Fibroblast of skin of abdomen (primary cell): ENCODE results near the gene SRA1.
A peak's percentile ranks its signal among the peaks of the same experiment; 100 is the strongest.

Experiments
- DNase-seq: peaks from one replicate; pipeline ENCODE4 v3.0.0-alpha.2; 2013

Gene SRA1

DNA sequence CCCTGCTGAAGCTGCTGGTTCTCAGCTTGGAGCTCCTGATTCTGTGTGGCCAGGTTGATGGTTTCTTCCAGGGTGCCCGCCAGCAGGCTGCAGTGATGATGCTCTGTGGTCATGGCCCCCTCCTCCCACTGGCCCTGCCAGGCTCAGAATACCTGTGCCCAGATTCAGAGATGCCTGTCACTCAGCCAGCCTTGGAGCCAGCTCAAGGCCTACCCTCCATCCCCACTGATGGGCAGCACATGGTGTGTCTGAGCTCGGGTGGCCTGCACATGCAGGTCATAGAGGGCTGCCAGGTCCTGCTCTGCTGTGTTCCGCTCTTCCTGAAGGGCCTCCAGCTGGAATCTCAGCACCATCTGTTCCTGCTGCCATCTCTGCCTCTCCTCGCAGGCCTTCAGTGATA, 12.8 kb upstream of the SRA1 start:
- no peak for DNase-seq

- DNase-seq = no peak
Measured at GRCh38 chr5:140569197-140569596, 11.9 kb upstream of the SRA1 start.

- DNase-seq = no peak
Measured at GRCh38 chr5:140568443-140569063, 11.3 kb upstream of the SRA1 start.

- DNase-seq = no peak
Measured at GRCh38 chr5:140567871-140568270, 10.6 kb upstream of the SRA1 start.

GRCh38 chr5:140567136-140567818, 10.0 kb upstream of the SRA1 start:
- no peak for DNase-seq

GRCh38 chr5:140566665-140567064, 9.4 kb upstream of the SRA1 start:
- no peak for DNase-seq

DNA sequence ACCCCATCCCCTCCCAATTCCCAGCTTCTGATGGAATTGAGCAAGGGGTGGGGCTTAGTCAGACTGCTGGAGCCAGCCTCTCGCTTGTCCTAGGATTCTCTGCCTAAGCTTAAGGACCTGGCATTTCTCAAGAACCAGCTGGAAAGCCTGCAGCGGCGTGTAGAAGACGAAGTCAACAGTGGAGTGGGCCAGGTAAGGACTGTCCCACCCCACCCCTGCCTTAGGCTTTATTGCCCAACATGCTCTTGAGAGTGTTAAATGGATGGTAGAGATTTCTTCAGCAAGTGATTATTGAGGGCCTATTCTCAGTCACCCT, 8.5 kb upstream of the SRA1 start:
- no peak for DNase-seq

DNA sequence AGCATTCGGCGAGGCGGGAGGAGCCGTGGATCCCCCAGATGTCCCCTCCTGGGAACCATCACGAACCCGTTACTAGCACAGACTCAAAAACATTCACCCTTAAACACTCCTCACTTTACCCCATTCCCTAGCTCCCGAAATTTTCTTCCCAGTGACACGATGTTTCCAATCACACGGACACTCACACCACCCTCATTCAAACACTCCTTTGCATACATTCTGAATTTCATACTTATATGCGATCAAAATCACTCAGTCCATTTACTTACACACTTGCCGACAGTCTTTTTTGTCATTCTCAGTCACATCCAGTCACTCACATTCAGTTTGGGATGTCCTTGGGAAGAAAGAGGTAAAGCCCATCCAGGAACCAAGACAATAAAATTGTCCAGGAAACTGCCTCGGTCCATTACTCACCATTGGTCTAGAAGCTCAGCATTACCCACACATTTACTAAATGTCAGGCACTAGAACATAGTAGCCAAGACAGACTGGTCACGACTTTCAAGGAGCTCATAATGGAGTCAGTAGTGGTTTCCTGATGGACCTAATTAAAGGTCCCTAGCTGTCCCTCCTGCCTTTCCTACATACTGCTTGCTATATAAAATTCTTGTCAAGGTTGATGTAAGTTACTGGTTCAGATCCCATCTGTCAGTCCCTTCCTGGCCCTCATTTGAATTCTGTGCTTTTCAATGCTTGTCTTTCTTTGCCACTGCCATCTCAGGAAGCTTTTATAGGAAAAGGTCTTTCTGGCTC, 7.9 kb upstream of the SRA1 start:
- DNase-seq = no peak

DNA sequence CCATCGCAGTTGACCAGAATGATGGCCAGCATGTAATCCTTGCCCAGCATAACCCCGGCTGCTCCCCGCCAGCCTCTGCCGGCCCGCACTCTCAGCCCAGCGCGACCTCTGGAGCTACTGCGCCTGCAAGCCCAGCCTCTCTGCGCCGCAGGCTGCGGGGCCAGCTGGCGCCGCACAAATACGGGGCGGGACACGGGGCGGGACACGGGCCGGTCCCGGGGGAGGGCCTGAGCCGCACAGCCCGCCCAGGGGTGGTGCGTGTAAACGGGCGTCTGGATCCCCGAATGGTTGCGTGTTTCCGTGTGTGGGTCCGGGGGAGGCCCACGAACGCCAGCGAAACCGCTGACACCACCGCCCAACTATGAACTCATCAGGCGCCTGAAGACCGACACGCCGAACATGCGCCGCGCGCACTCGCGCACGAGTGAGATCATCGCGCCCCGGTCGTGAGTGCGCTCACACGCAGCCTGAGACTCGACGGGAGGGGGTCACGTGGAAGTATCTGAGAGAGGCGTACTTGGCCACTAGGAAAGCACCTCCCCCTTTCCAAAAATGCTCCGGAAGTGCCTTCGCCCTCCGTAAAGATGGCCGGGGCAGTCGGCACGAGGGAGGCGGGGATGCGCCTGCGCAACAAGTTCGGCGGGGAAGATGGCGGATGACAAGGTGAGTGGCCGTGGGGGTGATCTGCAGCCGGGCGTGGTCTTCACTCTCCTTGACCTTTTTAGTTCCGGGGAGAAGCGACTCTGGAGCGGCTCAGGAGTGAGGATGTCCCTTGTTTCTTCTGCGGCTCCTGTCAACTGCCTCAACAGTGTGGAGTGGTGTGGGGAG, 7.1 kb upstream of the SRA1 start, which contains the start of the genes APBB3 and SLC35A4:
Gene APBB3, minus strand, starts transcription at position 403 of the 828 bp plus-strand sequence. Its CDS starts 353 bp downstream, at position 50.
Gene SLC35A4, plus strand, starts transcription at position 633 of the 828 bp plus-strand sequence. CDS start 2,342 bp downstream, outside the sequence.
- peak; percentile 99 for DNase-seq

DNA sequence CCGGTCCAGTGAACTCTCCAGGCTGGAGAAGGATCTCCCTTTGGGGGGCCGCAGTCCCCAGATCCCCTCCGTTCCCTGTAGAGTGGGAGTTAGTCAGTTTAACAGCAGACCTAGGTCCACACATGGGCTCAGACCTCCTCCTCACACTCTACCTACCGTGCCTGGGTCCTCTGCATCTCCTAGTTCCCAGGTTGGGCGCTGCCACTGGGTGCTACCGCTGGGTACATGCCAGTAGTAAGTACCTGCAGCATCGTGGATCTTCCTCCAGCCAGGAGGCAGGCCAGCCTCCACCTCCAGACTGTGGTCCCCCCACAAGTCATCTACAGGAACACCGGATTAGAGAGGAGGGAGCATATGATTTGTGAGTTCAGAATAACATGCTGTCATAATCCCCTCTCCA, 6.3 kb upstream of the SRA1 start:
- no peak for DNase-seq

DNA sequence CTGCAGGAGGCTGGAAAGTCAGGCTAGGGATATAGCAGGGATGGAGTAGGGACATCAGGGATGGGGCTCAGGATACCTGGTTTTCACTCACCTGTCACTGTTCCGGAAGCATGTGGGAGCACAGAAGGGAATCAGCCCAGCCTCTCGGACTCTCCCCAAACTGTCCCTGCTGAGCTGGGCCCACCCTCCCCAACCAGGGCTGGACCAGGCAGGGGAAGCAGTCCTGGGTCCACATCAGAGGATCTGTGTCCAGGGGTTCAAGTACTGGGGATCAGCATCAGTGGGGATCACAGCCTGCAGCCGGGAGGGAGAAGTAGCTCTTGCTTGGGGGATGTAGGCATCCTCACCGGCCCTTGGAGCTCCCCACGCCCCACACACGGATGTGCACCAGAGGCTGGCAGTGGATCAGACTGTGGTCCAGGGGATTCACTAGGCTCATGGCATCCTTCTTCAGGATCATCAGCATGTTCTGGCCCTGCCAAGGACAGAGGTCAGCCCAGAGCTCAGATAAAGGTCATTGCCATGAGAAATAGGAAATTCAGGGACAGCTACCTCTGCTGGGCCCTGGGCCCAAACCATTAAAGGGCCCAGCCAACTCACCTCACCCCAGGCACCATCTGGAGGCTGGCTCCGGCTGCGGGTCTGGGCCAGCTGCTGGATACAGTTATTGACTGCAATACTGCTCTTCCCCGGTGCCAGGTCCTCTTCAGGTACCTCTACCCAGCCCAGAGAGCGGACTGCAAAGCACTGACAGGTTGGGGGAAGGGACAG, 4.7 kb upstream of the SRA1 start:
- DNase-seq = no peak

GRCh38 chr5:140560227-140560626, 3.0 kb upstream of the SRA1 start:
- no peak for DNase-seq

DNA sequence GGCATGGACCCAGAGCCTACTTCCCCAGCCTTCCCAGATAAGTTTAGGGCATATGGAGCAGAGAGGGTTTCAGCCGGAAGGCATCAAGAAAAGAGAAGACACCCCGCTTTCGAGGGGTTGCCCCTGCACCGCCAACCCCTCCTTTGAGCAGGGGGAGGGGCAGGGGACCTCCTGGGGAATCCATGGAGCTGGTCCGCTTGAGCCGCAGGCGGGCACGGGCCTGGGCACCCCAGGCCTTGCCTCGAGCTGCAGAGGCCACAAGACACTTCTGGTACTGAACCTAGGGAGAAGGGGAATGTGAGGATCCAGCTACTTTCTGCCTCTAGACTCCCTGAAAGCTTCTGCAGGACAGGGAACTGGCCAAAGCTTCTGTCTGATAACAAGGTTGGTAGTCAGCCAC, 1.3 kb upstream of the SRA1 start:
- no peak for DNase-seq

GRCh38 chr5:140557965-140558364, 692 bp upstream of the SRA1 start:
- DNase-seq = no peak

GRCh38 chr5:140556438-140556837, 835 bp downstream of the SRA1 start:
- peak; percentile 28 for DNase-seq

GRCh38 chr5:140555747-140556312, 1.4 kb downstream of the SRA1 start:
- no peak for DNase-seq

DNA sequence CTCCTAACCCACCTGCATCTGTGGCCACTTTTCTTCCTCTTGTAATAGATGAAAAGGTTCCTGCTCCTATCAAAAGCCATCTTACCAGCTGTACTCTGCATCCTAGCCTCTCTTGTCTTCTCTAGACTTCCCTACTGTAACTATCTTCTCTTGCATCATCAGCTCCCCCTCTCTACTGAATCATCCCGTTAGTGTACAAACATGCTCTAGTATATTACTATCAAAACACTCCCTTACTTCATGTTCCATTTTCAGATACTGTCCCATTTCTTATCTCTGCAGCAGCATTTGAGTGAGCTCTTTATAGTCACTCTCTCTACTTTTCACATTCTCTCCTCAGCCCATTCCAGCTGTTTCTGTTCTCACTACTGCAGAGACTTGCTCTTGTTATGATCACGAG, 2.8 kb downstream of the SRA1 start:
- DNase-seq = peak; percentile 29

DNA sequence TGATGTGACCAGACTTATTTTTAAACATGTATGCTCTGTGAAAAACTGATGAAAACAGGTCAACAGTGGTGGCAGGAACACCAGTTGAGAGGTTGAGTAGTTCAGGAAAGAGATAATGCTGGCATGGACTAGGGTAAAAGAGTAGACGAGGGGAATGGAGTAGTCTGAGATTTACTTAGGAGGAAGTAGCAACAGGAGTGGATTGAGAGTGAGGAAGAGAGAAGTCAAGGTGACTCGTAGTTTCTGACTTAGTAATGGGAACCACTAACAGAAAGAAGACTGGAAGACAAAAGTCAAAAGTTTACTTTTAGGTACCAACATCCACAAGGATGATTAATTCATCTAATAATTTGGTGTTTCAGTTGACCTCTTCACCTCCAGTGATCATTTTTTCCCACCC, 3.6 kb downstream of the SRA1 start:
- no peak for DNase-seq

DNA sequence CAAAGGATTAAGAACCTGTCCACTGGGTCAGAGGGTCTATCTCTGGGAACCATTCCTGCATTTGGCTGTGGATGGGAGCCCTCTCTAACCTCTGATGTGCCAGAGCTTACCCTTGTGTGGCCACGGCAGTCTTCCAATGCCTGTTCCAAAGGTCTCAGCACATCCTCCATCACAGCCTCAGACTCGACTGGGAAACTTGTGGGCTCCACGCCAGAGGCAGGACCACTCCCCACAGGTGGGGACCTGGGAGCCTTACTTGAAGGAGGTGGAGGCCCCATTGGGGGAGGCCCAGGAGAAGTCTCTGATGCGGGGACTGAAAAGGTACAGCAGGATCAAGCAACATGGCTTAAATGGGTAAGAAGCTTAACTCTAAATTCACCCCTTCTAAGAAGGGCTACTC, 5.4 kb downstream of the SRA1 start:
- DNase-seq = no peak

DNA sequence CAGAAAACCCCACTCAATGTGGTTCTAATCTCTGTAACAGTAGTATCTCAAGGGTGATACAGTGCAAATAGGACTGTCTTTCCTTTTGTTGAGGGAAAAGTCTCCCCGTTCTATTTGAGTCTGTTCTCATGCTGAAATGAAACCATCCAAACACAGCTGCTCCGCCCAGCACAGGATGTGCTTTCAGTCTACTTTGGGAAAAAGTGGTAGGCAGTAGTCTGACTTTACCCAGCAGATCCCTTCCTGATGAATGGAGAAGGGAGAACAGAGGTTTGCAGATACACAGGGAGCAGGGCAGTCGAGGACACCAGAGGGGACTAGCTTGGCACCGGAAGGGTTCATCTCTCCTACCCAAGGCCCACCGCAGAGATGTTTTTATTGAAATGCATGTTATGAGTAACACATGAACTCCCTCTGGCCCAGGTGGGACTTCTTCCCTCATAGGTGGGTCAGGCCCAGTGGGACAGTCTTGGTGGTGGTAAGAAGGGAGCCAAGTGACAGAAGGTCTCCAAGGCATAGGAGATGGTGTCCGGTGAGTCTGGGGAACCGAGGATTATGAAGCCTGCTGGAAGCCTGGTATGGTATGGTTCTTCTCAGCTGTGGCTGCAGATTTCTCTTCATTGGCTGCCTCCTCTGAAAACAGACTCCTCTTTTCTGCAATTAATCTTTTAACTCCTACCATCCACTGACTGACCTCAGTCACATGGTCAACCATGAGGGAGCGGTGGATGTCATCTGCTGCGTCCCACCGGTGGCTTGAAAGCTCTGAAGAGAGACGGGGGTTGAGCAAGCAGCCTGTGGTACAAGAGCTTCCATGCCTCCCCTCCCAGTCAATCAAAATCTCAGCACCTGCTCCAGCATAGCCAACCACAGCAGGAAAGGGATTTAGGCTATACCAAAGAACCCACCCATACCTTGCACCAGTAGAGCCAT, 6.9 kb downstream of the SRA1 start:
- no peak for DNase-seq
